ENCODE data around the gene EIF5.
A peak's percentile ranks its signal among the peaks of the same experiment; 100 is the strongest.

Gene EIF5

DNA sequence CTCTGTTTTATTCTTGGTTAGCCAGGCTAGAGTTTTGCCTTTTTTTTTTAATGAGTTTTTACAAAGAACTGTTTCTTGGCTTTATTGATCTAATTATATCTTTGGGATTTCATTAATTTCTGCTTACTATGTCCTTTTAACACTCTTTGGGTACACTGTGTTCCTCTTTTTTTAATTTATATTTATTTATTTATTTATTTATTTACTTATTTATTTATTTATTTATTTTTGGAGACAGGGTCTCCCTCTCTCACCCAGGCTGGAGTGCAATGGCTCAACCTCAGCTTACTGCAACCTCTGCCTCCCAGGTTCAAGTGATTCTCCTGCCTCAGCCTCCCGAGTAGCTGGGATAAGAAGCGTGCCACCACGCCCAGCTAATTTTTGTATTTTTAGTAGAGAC lies 36.0 kb downstream of the EIF5 start:
- no peak for DNase-seq (ENCODE audit: low read depth in 2 of 2)

GRCh38 chr14:103372017-103372416 lies 38.0 kb downstream of the EIF5 start:
- no peak for DNase-seq (ENCODE audit: low read depth in 2 of 2)

DNA sequence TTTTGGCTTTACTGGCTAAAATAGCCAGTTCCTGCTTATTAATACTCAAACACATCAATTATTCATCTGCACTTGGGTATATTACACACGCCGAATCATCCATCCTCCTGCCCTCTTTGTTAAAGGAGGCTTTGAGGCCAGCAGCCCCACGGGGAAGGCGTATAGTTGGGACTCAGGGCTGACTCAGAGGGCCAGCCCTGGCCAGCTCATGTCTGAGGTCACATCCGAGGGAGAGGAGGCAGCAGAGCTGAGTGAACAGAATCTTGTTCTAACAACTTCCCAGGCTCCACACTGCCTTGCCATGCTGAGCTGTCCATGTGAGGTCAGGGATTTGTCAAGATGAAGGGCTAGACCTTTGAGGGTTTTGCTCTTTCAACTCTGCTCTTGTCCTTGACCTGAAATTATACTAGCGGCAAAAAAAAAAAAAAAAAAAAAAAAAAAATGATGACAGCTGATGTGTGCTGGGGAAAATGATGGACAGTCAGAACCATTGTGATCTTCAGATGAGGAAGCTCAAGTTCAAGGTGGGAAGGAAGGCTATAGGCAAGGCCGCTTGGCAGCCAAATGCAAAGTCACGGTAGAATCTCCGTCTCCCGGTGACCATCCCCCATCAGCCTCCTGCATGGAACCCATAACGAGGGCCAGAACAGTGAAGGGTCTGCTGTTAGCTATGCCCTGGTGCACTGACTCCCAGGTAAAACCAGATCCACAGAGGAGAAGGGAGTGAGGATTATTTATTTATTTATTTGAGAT lies 38.7 kb downstream of the EIF5 start:
- peak in 1 of 2 donors; percentile 33 for DNase-seq (ENCODE audit: low read depth in 2 of 2)

- DNase-seq (ENCODE audit: low read depth in 2 of 2) = no peak
Observed at GRCh38 chr14:103374121-103374520, 40.1 kb downstream of the EIF5 start.

DNA sequence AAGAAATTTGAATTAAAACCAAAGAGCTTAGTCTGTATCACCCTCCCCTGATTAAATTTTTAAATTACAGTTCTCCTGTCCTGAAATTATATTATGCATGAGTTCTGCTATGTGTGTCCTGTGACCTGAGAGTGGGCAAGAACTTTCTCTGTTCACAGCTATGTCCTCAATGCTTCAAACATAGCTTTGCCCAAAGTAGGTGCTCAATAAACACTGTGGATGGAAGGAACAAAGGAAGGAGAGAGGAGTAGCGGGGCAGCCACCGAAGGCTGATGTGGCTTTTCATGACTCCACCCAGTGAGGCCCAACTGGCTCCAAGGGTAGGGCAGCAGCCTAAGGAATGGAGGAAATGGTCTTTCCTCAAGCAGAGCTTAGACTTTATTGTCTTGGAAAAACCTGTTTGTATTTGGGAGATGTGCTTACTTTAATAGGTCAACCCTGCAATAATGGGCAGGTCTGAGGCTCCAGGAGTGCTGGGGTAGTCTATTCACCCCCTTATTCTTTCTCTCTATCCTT lies 43.5 kb downstream of the EIF5 start:
- no peak for DNase-seq (ENCODE audit: low read depth in 2 of 2)

GRCh38 chr14:103378038-103378854 lies 44.2 kb downstream of the EIF5 start:
- no peak for DNase-seq (ENCODE audit: low read depth in 2 of 2)

DNA sequence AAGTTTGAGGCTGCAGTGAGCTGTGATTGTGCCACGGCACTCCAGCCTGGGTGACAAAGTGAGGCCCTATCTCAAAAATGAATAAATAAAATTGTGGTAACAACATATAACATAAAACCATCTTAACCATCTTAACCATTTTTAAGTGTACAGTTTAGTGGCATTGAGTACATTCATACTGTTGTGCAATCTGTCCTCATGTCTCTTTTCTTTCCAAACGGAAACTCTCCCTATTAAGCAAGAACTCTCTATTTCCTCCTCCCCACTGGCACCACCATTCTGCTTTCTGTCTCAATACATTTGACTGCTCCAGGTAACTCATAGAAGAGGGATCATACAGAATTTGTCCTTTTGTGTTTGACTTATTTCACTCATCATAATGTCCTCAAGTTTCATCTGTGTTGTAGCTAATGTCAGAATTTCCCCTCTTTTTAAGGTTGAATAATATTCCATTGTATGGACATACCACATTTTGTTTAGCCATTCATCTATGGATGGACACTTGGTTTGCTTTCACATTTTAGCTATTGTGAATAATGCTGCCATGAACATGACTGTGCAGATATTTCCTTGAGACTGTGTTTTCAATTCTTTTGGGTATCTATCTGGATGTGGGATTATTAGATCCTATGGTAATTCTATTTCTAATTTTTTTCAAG lies 46.8 kb downstream of the EIF5 start:
- DNase-seq (ENCODE audit: low read depth in 2 of 2) = no peak

- no peak for DNase-seq (ENCODE audit: low read depth in 2 of 2)
Observed at GRCh38 chr14:103382376-103382775, 48.3 kb downstream of the EIF5 start.

GRCh38 chr14:103384450-103385151 lies 50.6 kb downstream of the EIF5 start:
- DNase-seq (ENCODE audit: low read depth in 2 of 2) = no peak

DNA sequence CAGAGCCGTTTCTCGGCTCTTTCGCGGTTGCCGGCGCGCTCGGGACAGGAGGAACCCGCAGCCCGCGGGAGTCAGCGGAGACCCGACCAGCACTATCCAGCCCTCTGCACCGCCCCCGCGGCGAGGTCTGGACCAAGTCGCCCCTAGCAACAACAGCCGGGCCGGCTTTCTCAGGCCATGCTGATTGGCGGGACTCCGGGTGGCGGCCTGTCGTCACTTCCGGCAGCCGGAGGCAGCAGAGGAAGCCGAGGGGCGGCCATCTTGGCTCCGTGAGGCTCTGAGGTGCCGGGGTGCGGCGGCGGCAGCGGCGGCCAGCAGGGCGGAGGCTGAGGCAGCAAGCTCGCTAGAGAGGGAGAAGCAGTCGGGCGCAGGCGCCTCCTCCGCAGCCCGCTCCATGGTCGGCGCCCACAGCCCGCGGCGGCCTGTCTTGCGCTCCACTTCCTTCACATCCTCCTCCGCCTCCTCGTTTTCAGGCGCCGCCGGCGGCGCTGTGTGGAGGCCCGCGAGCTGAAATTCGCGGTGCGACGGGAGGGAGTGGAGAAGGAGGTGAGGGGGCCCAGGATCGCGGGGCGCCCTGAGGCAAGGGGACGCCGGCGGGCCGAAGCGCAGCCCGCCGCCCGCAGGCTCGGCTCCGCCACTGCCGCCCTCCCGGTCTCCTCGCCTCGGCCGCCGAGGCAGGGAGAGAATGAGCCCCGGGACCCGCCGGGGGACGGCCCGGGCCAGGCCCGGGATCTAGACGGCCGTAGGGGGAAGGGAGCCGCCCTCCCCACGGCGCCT lies 51.3 kb downstream of the EIF5 start, which contains the start of gene MARK3:
Gene MARK3, plus strand, starts transcription at position 264 of the 777 bp plus-strand sequence. CDS start 615 bp downstream, outside the sequence.
- DNase-seq (ENCODE audit: low read depth in 2 of 2) = peak; percentile 94 to 95

GRCh38 chr14:103385929-103386712 lies 52.1 kb downstream of the EIF5 start:
- DNase-seq (ENCODE audit: low read depth in 2 of 2) = peak in 1 of 2 donors; percentile 18

GRCh38 chr14:103386713-103387329 lies 52.8 kb downstream of the EIF5 start:
- no peak for DNase-seq (ENCODE audit: low read depth in 2 of 2)

DNA sequence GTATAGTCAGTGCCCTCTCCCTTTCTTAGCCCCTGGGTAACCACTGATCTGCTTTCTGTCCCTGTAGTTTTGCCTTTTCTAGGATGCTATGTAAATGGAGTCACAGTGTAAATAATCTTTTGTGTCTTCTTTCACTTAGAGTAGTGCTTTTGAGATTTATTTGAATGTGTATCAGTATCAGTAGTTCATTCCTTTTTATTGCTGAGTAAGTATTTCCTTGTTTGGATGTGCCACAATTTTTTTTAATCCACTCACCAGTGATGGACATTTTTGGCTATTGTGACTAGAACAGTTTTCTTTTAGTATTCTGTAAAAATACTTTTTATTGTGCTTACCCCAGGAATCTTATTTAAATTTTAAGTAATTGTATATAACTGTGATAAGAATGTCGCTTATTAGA lies 54.6 kb downstream of the EIF5 start:
- DNase-seq (ENCODE audit: low read depth in 2 of 2) = no peak

DNA sequence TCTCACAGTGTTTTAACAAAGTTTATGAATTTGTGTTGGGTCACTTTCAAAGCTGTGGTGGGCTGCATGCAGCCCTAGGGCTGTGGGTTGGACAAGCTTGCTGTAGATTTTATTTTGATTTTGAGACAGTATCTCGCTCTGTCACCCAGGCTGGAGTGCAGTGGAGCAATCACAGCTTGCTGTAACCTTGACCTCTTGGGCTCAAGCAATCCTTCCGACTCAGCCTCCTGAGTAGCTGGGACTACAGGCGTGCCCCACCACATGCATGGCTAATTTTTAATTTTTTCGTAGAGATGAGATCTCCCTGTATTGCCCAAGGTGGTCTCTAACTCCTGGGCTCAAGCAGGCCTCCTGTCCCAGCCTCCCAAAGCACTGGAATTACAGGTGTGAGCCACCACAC lies 56.6 kb downstream of the EIF5 start:
- no peak for DNase-seq (ENCODE audit: low read depth in 2 of 2)

GRCh38 chr14:103391048-103391447 lies 57.0 kb downstream of the EIF5 start:
- DNase-seq (ENCODE audit: low read depth in 2 of 2) = peak in 1 of 2 donors; percentile 14

- no peak for DNase-seq (ENCODE audit: low read depth in 2 of 2)
Observed at GRCh38 chr14:103392106-103392505, 58.1 kb downstream of the EIF5 start.

DNA sequence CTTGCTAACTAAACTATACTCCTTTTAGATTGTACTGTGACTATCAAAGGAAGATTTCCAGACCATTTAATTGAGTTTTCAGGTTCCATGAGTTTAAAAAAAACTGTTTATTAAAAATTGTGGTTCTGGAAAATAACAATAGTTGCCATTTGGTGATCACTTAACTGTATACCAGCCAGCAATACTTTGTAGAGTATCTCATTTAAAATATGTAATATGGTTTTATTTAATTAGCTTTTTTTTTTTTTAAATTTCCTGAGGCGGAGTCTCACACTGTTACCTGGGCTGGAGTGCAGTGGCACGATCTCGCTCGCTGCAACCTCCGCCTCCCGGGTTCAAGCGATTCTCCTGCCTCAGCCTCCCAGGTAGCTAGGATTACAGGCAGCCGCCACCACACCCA lies 58.5 kb downstream of the EIF5 start:
- DNase-seq (ENCODE audit: low read depth in 2 of 2) = no peak

- DNase-seq (ENCODE audit: low read depth in 2 of 2) = no peak
Observed at GRCh38 chr14:103393070-103393469, 59.0 kb downstream of the EIF5 start.
